A549 (cell line): Measurements from ENCODE around the gene PRKCE. TPM values are rescaled to one million over a fixed set of nuclear protein-coding genes. Genes with fewer than 3 reads are reported as not detected.
"Not testable (repeated sequence)": the region's sequence is repeated elsewhere in the genome, so short reads cannot be mapped to it uniquely, and the experiment has no call there.

Experiments used
- ATAC-seq, 2 experiments: fragments of 200-7000 bp in 1 of 2; fragments of >200 bp in 1 of 2; cut with Nextera tagmentation in 1 of 2; cut with Tn5 transposase in 1 of 2; 3 replicates each; pipeline versions ENCODE4 v1.8.0 to v1.9.1; 2018 to 2020; ENCODE audit warnings: mild to moderate bottlenecking in 1 of 2, moderate library complexity in 1 of 2
- CTCF ChIA-PET: fragments of 300-600 bp; sonication (Branson Sonifier 250); formaldehyde crosslinking; extraction: SDS; loops from one replicate; lab custom pipeline; 2021; ENCODE audit warnings: antibody characterized with exemption, inconsistent platforms; lab: Yijun Ruan, JAX
- POLR2A ChIA-PET: fragments of 350-600 bp; formaldehyde crosslinking; extraction: SDS; loops from one replicate; lab custom pipeline; 2021; ENCODE audit warnings: antibody characterized with exemption, inconsistent platforms; lab: Yijun Ruan, JAX
- DNase-seq, 2 experiments: peaks; one replicate each; pipeline versions ENCODE4 v3.0.0 to v3.0.0-alpha.2; 2011 to 2016; ENCODE audit warnings: low read depth in 1 of 2, low spot score in 1 of 2
- FAIRE-seq: peaks from 2 replicates; lab custom pipeline; 2011; peaks lifted over from hg19 to GRCh38; lab: Jason Lieb, UNC
- H3K27ac ChIP-seq, 2 experiments: fragments of >200 bp; sonication (Bioruptor Twin); formaldehyde crosslinking; 3 replicates each; pipeline ENCODE4 v1.5.1; 2016 to 2017
- H3K4me1 ChIP-seq: fragments of >200 bp; sonication (Bioruptor Twin); formaldehyde crosslinking; 3 replicates; pipeline ENCODE4 v1.6.1; 2016
- H3K4me2 ChIP-seq: fragments of >200 bp; sonication (Bioruptor Twin); formaldehyde crosslinking; 3 replicates; pipeline ENCODE4 v1.6.1; 2016
- H3K4me3 ChIP-seq: fragments of >200 bp; sonication (Bioruptor Twin); formaldehyde crosslinking; 3 replicates; pipeline ENCODE4 v1.5.1; 2016
- H3K9me3 ChIP-seq: fragments of >200 bp; sonication (Bioruptor Twin); formaldehyde crosslinking; 3 replicates; pipeline ENCODE4 v1.6.1; 2016
- CBX2 ChIP-seq: fragments of 200-600 bp; sonication (generic); IDR thresholded peaks from 2 replicates; pipeline ENCODE4 v1.6.1; 2016; ENCODE audit warnings: low read depth, mild to moderate bottlenecking, borderline replicate concordance
- CBX8 ChIP-seq: fragments of 200-600 bp; sonication (generic); IDR thresholded peaks from 2 replicates; pipeline ENCODE4 v1.6.1; 2016
- CEBPB ChIP-seq, 2 experiments: fragments of >200 bp in 1 of 2; sonication (Bioruptor Twin) in 1 of 2; formaldehyde crosslinking in 1 of 2; IDR thresholded peaks; 2 replicates each; pipeline ENCODE4 v1.6.1; 2012 to 2016
- EHF ChIP-seq: fragments of 250-450 bp; sonication (Bioruptor Pico); IDR thresholded peaks from 2 replicates; pipeline ENCODE4 v1.5.0; 2020; ENCODE audit warnings: mild to moderate bottlenecking
- ESRRA ChIP-seq: fragments of 150-350 bp; IDR thresholded peaks from 2 replicates; pipeline ENCODE4 v1.6.1; 2014; ENCODE audit warnings: mild to moderate bottlenecking, low read length, borderline replicate concordance
- FOSB ChIP-seq: fragments of 250-450 bp; sonication (Bioruptor Pico); IDR thresholded peaks from 2 replicates; pipeline ENCODE4 v1.5.0; 2020; ENCODE audit warnings: mild to moderate bottlenecking, moderate library complexity
- GATA3 ChIP-seq: IDR thresholded peaks from 2 replicates; pipeline ENCODE4 v1.6.1; 2012; ENCODE audit warnings: borderline replicate concordance
- HES2 ChIP-seq: fragments of >200 bp; sonication (Bioruptor Twin); formaldehyde crosslinking; IDR thresholded peaks from 2 replicates; pipeline ENCODE4 v1.6.1; 2016
- JUNB ChIP-seq: fragments of >200 bp; sonication (Bioruptor Twin); formaldehyde crosslinking; IDR thresholded peaks from 2 replicates; pipeline ENCODE4 v1.6.1; 2016
- MAZ ChIP-seq: fragments of 150-350 bp; IDR thresholded peaks from 2 replicates; pipeline ENCODE4 v1.6.1; 2014; ENCODE audit warnings: antibody characterized with exemption, low read depth, low read length, borderline replicate concordance
- NPAS2 ChIP-seq: fragments of 250-450 bp; sonication (Bioruptor Pico); IDR thresholded peaks from 2 replicates; pipeline ENCODE4 v1.8.0; 2022; ENCODE audit warnings: mild to moderate bottlenecking, moderate library complexity, borderline replicate concordance
- PBX3 ChIP-seq: IDR thresholded peaks from 2 replicates; pipeline ENCODE4 v1.6.1; 2012
- PHF8 ChIP-seq: fragments of 200-600 bp; sonication (generic); IDR thresholded peaks from 2 replicates; pipeline ENCODE4 v1.6.1; 2016; ENCODE audit warnings: low read depth, mild to moderate bottlenecking, antibody characterized with exemption, moderate library complexity, borderline replicate concordance
- REST ChIP-seq: fragments of 200-600 bp; sonication (generic); IDR thresholded peaks from 2 replicates; pipeline ENCODE4 v1.6.1; 2016; ENCODE audit warnings: antibody characterized with exemption, mild to moderate bottlenecking, moderate library complexity
- TFCP2L1 ChIP-seq: fragments of 250-450 bp; sonication (Bioruptor Pico); IDR thresholded peaks from 2 replicates; pipeline ENCODE4 v1.5.0; 2021; ENCODE audit warnings: mild to moderate bottlenecking
- USF2 ChIP-seq: fragments of 450-650 bp; IDR thresholded peaks from 2 replicates; pipeline ENCODE4 v1.6.1; 2014; ENCODE audit warnings: antibody characterized with exemption
- ZC3H11A ChIP-seq: fragments of 450-650 bp; IDR thresholded peaks from 2 replicates; pipeline ENCODE4 v1.6.1; 2014; ENCODE audit warnings: antibody characterized with exemption, mild to moderate bottlenecking
- ZFP36 ChIP-seq: fragments of 450-650 bp; IDR thresholded peaks from 2 replicates; pipeline ENCODE4 v1.6.1; 2014; ENCODE audit warnings: borderline replicate concordance; ENCODE audit not compliant: partially characterized antibody
- WGBS: methylation state at CpG from one replicate; pipeline ENCODE4 v1.1.6; 2017; ENCODE audit errors: missing lambda C conversion rate; 5-methylcytosine and 5-hydroxymethylcytosine counted together
- polyA plus RNA-seq, 4 experiments: library from polyadenylated mRNA; depleted of rRNA in 3 of 4; stranded (reverse); fragments of >200 nt; fragmentation: RNase III in 1 of 4; extraction: RNeasy Plus Mini Kit Qiagen cat#74134 plus additional on column Dnase treatment in 1 of 4; gene quantifications; 2 replicates in 3 of 4; 3 replicates in 1 of 4; pipeline ENCODE4 v1.2.3, GENCODE V29; 2011 to 2017

The PRKCE gene
- polyA plus RNA-seq, 2 of the 4 experiments (the other 2 are of a cell fraction), result 11.5 to 12.0 TPM

- no peak overlapping the region for H3K4me3 ChIP-seq
- ATAC-seq (no peak), DNase-seq (no peak), FAIRE-seq (no peak)
- no peaks in the 10 kb centered on the region for H3K9me3 ChIP-seq
- 74% methylated on average over 5 of the region's 5 CpGs for WGBS
- H3K27ac ChIP-seq, result no peak overlapping the region
- CTCF ChIA-PET, result interaction anchor here (1.4 kb wide), 1 partner anchor 13 kb away, joined by 4 read pairs; no protein-coding TSS in a partner anchor
- no peak overlapping the region for H3K4me2 ChIP-seq
- TF ChIP-seq REST (no peak), PHF8 (no peak), CBX8 (no peak), ZC3H11A (no peak), CEBPB (IDR thresholded peaks at IDR 0.05) (no peak), PBX3 (no peak), JUNB (no peak), NPAS2 (no peak), EHF (CRISPR knock-in tag) (no peak), USF2 (no peak), ESRRA (no peak), FOSB (CRISPR knock-in tag) (no peak), MAZ (no peak), TFCP2L1 (CRISPR knock-in tag) (no peak), HES2 (no peak)
- no peaks in the 10 kb centered on the region for H3K4me1 ChIP-seq
- POLR2A ChIA-PET, result no interaction called here
Observed at GRCh38 chr2:45715601-45716379, 64.3 kb downstream of the PRKCE start.

- 89% methylated on average over 1 of the region's 1 CpG for WGBS
- H3K4me2 ChIP-seq, H3K4me1 ChIP-seq, FAIRE-seq, ATAC-seq, POLR2A ChIA-PET, H3K9me3 ChIP-seq, H3K4me3 ChIP-seq, CTCF ChIA-PET, DNase-seq, H3K27ac ChIP-seq: not testable (repeated sequence)
Observed at GRCh38 chr2:45716432-45716831, 65.0 kb downstream of the PRKCE start.

GRCh38 chr2:45716915-45717314 lies 65.4 kb downstream of the PRKCE start:
- Histone ChIP-seq H3K9me3 (no peaks in the 10 kb centered on the region), H3K27ac (no peak overlapping the region), H3K4me1 (no peaks in the 10 kb centered on the region), H3K4me2 (no peak overlapping the region), H3K4me3 (no peak overlapping the region)
- POLR2A ChIA-PET, result no interaction called here
- FAIRE-seq, result no peak
- TF ChIP-seq CBX2 (no peak), GATA3 (no peak), ZFP36 (no peak), JUNB (no peak), USF2 (no peak)
- no peak; a peak in 1 of 6 replicates for ATAC-seq
- CTCF ChIA-PET, result no interaction called here
- DNase-seq, result no peak
